ENCODE measurements around the gene PHYH.

- TF ChIP-seq, protein P1, sequence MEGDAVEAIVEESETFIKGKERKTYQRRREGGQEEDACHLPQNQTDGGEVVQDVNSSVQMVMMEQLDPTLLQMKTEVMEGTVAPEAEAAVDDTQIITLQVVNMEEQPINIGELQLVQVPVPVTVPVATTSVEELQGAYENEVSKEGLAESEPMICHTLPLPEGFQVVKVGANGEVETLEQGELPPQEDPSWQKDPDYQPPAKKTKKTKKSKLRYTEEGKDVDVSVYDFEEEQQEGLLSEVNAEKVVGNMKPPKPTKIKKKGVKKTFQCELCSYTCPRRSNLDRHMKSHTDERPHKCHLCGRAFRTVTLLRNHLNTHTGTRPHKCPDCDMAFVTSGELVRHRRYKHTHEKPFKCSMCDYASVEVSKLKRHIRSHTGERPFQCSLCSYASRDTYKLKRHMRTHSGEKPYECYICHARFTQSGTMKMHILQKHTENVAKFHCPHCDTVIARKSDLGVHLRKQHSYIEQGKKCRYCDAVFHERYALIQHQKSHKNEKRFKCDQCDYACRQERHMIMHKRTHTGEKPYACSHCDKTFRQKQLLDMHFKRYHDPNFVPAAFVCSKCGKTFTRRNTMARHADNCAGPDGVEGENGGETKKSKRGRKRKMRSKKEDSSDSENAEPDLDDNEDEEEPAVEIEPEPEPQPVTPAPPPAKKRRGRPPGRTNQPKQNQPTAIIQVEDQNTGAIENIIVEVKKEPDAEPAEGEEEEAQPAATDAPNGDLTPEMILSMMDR (IDR thresholded peaks at IDR 0.05; ENCODE audit: low read depth, low read length), result no peak
- no peak for TF ChIP-seq EZH2phosphoT487 (IDR thresholded peaks at IDR 0.05; ENCODE audit: low read depth)
Observed at GRCh38 chr10:13231190-13231589, 68.7 kb downstream of the PHYH start.
